Measurements from ENCODE around the gene FHIT.

Gene FHIT

GRCh38 chr3:59783468-59783988 is 1467.7 kb downstream of the FHIT start:
- no peak for TF ChIP-seq EZH2phosphoT487 (conservative IDR thresholded peaks at IDR 0.05; ENCODE audit: low read length)
- no peak for TF ChIP-seq CTCF (IDR thresholded peaks at IDR 0.05; ENCODE audit: insufficient read depth, low read length, poor library complexity, severe bottlenecking)
- Histone ChIP-seq H3K36me3 (ENCODE audit: low read length) (no peaks in the 10 kb centered on the region), H3K27ac (ENCODE audit: low read depth, low read length) (no peak overlapping the region), H2AFZ (ENCODE audit: low read depth, low read length, severe bottlenecking) (no peak overlapping the region), H3F3A (ENCODE audit: insufficient read depth) (no peaks in the 10 kb centered on the region), H3K27me3 (ENCODE audit: low read length) (no peaks in the 10 kb centered on the region), H3K9me2 (replicated peaks; ENCODE audit: insufficient read depth, low read length) (no peaks in the 10 kb centered on the region), H3K4me2 (ENCODE audit: low read depth, low read length, poor library complexity, severe bottlenecking) (no peak overlapping the region), H3K9me3 (ENCODE audit: insufficient read depth, low read length) (no peaks in the 10 kb centered on the region), H3K79me2 (ENCODE audit: insufficient read depth, low read length) (no peaks in the 10 kb centered on the region), H3K9ac (ENCODE audit: low read length) (no peak overlapping the region), H3K4me3 (ENCODE audit: insufficient read depth, low read length, poor library complexity, severe bottlenecking) (no peak overlapping the region), H4K20me1 (ENCODE audit: low read depth, low read length) (no peaks in the 10 kb centered on the region)

GRCh38 chr3:59782664-59783063 is 1468.6 kb downstream of the FHIT start:
- H3K36me3 ChIP-seq (ENCODE audit: low read length) = no peaks in the 10 kb centered on the region
- H3F3A ChIP-seq (ENCODE audit: insufficient read depth) = no peaks in the 10 kb centered on the region
- H3K27me3 ChIP-seq (ENCODE audit: low read length) = no peaks in the 10 kb centered on the region
- no peak overlapping the region for H3K4me3 ChIP-seq (ENCODE audit: insufficient read depth, low read length, poor library complexity, severe bottlenecking)
- no peak overlapping the region for H3K4me2 ChIP-seq (ENCODE audit: low read depth, low read length, poor library complexity, severe bottlenecking)
- H3K9me3 ChIP-seq (ENCODE audit: insufficient read depth, low read length) = no peaks in the 10 kb centered on the region
- no peak overlapping the region for H2AFZ ChIP-seq (ENCODE audit: low read depth, low read length, severe bottlenecking)
- H3K79me2 ChIP-seq (ENCODE audit: insufficient read depth, low read length) = no peaks in the 10 kb centered on the region
- H4K20me1 ChIP-seq (ENCODE audit: low read depth, low read length) = no peaks in the 10 kb centered on the region
- TF ChIP-seq CTCF (IDR thresholded peaks at IDR 0.05; ENCODE audit: insufficient read depth, low read length, poor library complexity, severe bottlenecking) (no peak), EZH2phosphoT487 (conservative IDR thresholded peaks at IDR 0.05; ENCODE audit: low read length) (no peak)
- no peak overlapping the region for H3K27ac ChIP-seq (ENCODE audit: low read depth, low read length)
- H3K9me2 ChIP-seq (replicated peaks; ENCODE audit: insufficient read depth, low read length) = no peaks in the 10 kb centered on the region
- no peak overlapping the region for H3K9ac ChIP-seq (ENCODE audit: low read length)

- H3K27me3 ChIP-seq (ENCODE audit: low read length) = no peaks in the 10 kb centered on the region
- H3K4me2 ChIP-seq (ENCODE audit: low read depth, low read length, poor library complexity, severe bottlenecking) = no peak overlapping the region
- H3K9ac ChIP-seq (ENCODE audit: low read length) = no peak overlapping the region
- no peak for TF ChIP-seq CTCF (IDR thresholded peaks at IDR 0.05; ENCODE audit: insufficient read depth, low read length, poor library complexity, severe bottlenecking)
- TF ChIP-seq EZH2phosphoT487 (conservative IDR thresholded peaks at IDR 0.05; ENCODE audit: low read length) = no peak
- no peak overlapping the region for H2AFZ ChIP-seq (ENCODE audit: low read depth, low read length, severe bottlenecking)
- no peaks in the 10 kb centered on the region for H3F3A ChIP-seq (ENCODE audit: insufficient read depth)
- H3K79me2 ChIP-seq (ENCODE audit: insufficient read depth, low read length) = no peaks in the 10 kb centered on the region
- no peaks in the 10 kb centered on the region for H3K36me3 ChIP-seq (ENCODE audit: low read length)
- H3K9me3 ChIP-seq (ENCODE audit: insufficient read depth, low read length) = no peaks in the 10 kb centered on the region
- H3K9me2 ChIP-seq (replicated peaks; ENCODE audit: insufficient read depth, low read length) = no peaks in the 10 kb centered on the region
- H3K27ac ChIP-seq (ENCODE audit: low read depth, low read length) = no peak overlapping the region
- no peaks in the 10 kb centered on the region for H4K20me1 ChIP-seq (ENCODE audit: low read depth, low read length)
- H3K4me3 ChIP-seq (ENCODE audit: insufficient read depth, low read length, poor library complexity, severe bottlenecking) = no peak overlapping the region
These were observed 1471.0 kb downstream of the FHIT start for GRCh38 chr3:59780209-59780608.
